Ureter (tissue), 1 donor: Measurements from ENCODE around the gene WFDC12. TPM values are rescaled to one million over a fixed set of nuclear protein-coding genes. Genes with fewer than 3 reads are reported as not detected.
A peak's percentile ranks its signal among the peaks of the same experiment; 100 is the strongest.
"Not testable (repeated sequence)": the region's sequence is repeated elsewhere in the genome, so short reads cannot be mapped to it uniquely, and the experiment has no call there.

ENCODE experiments used
- DNase-seq: peaks from one replicate; pipeline ENCODE4 v3.0.0-alpha.2; 2020; ENCODE audit warnings: low spot score
- total RNA-seq: library from RNA; stranded (reverse); gene quantifications from one replicate; pipeline ENCODE4 v1.2.4, GENCODE V29; 2023
- donor health status: DM: yes; HTN: yes; CAD: no.

Gene WFDC12, protein sequence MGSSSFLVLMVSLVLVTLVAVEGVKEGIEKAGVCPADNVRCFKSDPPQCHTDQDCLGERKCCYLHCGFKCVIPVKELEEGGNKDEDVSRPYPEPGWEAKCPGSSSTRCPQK
- not detected for total RNA-seq

DNA sequence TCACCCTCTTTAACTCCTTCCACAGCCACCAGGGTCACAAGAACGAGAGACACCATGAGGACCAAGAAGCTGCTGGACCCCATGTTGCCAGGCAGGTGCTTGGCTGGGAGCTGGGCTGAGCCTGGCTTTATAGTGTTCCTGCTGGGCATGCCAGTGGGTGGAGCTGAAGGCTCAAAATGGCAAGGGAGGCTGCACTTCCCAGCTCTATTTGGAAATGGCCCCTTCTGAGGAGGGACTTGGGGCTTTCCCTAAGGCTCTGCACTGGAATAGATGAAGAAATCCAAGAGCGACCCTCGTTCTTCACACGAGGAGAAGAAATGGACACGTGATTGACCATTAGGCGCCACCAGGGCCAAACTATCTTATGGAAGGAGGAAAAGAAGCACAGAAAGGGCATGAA lies at the start of gene WFDC12:
WFDC12 (minus strand) TSS at position 101 of the 400 bp plus-strand sequence; CDS start at position 83, 18 bp downstream.
- no peak for DNase-seq

DNA sequence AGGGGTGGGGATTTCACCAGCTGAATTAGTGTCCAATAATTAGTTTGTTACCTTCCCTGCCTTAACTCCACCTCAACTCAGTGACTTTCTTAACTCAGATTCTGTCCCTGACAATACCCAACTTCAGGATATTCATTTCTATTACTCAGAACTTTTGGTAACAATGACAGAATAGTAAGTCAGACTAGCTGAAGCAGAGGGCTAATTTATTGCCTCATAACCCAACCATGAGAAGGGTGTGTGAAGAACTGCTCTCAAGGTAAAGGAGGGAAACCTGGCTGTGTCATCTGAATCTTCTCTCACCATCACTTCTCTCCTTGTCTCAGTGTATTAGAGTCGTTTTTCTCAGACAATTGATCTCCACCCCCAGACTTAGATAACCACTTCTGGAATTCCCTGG lies 49.3 kb upstream of the WFDC12 start:
- no peak for DNase-seq

DNA sequence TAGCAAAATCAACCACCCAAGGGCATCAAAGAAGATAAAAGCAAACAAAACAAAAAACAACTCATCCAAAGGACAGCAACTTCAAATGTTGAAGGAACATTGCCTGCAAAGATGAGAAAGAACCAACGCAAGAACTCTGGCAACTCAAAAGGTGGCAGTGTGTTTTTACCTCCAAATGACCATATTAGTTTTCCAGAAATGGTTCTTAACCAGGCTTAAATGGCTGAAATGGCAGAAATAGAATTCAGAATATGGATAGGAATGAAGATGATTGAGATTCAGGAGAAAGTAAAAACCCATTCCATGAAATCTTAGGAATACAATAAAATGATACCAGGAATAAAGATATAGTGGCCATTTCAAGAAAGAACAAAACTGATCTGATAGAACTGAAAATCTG lies 40.6 kb upstream of the WFDC12 start:
- no peak for DNase-seq

DNA sequence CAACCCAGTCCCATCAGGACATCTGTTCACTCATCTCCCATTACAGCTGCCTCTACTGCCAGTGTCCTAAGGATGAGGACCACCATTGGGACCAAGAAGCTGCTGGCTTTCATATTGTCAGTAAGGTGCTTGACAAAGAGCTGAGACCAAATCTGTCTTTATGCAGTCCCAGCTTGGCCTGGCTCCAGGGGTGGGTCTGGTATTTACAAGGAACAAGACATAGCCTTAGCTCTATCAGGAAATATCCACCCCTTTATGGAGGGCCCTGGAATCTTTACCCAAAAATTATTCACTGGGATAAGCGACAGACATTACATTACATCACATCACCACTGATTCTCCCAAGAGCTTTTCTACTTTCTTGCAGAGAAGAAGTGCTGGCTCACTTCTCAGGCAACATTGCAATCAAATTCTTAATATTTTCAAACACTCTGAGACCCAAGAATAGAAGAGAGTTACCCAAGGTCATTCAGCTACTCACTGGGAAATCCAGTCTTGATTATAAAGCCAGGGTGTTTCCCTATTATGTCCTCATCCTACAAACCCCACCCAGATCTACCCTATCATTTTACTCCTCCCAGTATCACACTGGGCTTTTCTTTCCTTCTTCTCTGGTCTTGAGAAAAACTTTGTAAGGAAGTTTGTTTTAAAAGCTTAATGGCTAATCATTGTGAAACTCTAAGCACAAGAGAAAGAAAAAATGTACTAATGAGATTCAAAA lies 39.0 kb upstream of the WFDC12 start:
- no peak for DNase-seq

DNA sequence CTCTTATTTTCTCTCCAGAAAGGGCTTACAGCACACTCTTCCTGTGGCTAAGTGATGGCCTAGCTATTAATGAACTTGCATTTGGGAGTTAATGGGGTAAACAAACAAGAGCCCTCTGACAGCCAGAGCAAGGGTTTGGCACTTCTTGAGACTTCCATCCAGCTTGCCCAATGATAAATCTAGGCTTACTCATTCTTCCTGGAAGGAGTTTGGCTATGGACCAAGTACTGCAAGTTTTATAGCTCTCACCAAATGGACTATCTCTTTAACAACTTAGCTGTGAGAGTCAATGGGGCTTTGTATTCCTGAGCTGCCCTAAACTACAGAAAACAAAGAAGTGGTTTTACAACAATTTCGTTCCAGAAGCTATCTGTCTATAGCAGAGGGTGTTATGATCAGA lies 33.7 kb upstream of the WFDC12 start:
- no peak for DNase-seq

DNA sequence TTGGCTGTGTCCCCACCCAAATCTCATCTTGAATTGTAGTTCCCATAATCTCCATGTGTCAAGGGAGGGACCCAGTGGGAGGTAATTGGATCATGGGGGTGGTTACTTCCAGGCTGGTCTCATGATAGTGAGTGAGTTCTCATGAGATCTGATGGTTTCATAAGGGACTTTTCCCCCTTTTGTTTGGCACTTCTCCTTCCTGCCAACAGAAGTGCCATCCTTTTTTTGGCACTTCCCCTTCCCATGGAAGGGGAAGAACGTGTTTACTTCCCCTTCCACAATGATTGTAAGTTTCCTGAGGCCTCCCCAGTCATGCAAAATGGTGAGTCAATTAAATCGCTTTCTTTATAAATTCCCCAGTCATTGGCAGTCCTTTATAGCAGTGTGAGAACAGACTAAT lies 32.4 kb upstream of the WFDC12 start:
- no peak for DNase-seq

DNA sequence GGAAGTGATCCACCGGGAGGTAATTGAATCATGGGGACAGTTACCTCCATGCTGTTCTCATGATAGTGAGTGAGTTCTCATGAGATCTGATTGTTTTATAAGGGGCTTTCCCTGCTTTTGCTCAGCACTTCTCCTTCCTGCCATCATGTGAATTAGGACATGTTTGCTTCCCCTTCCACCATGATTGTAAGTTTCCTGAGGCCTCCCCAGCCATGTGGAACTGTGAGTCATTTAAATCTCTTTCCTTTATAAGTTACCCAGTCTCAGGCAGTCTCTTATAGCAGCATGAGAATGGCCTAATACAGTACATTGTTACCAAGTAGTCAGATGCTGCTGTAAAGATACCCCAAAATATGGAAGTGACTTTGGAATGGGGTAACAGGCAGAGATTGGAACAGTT lies 30.5 kb upstream of the WFDC12 start:
- DNase-seq: not testable (repeated sequence)

DNA sequence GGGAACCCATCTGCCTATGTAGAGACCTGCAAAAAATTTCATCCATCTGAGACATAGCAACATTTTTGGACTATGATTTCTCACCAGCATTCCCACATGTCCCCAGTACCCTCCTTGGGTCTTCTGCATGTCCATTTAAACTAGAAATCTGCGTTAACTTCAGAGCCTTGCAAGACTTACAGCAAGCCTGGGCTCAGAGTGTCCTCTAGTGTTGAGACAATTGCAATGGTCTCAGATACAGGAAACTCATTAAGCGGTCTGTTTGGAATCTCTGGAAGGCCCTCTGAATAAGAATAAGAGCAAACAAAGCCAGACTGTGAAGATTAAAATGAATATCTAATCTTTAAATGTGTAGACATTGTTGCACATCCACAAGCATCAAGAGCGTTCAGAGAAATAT lies 29.9 kb upstream of the WFDC12 start:
- DNase-seq: no peak

DNA sequence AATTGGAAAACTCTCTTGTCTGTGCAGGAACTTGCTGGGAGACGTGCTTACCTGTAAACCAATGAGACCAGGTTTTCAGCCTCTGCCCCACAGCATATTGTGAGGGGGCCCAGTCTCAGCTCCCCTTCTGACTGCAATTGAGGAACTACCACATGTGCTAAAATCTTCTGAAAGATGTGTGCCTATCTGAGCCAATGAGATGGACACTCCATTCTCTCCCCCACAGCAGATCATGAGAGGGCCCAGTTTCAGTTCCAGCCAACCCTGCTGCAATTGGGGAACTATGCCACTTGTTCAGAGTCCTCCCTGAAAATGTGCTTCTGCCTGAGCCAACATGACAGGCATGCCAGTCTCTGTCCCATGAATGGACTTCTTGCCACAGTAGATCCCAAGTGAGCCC lies 29.5 kb upstream of the WFDC12 start:
- DNase-seq: no peak

DNA sequence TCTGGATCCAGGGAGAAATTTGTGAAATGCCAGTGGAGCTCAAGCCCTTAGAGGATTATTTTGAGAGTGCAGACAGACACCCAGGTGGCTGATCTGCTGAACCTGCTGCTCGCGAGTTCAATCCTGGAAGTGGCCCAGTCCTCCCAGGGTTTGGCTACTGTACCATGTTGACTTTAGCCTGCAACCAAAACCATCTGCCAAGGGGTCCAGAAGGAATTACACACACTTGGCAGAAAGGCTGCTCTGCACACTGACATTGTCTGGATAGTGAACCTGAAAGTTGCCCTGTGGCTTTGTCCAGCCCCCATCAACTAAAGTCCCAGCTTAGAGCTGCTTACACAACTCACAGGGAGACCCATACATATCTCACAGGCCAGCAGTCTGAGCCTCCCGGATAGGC lies 28.9 kb upstream of the WFDC12 start:
- no peak for DNase-seq

DNA sequence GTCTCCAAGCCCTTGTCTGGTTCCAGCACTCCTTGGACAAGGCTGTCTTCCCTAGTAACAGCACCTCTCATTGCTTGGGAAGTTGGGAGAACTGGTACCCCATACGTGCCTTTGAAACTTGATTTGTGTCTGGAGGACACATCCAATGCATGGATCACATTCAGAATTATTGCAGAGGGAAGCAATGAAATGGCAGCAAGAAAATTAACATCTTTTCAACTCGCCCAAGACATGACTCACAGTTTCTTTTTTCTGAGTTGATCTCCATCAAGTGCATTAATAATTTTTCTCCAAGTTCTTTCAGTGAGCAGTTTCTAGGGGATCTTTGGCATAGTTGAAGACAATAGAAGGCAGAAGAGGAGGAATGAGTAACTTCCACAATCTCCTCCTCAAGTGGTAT lies 28.1 kb upstream of the WFDC12 start:
- DNase-seq: no peak

DNA sequence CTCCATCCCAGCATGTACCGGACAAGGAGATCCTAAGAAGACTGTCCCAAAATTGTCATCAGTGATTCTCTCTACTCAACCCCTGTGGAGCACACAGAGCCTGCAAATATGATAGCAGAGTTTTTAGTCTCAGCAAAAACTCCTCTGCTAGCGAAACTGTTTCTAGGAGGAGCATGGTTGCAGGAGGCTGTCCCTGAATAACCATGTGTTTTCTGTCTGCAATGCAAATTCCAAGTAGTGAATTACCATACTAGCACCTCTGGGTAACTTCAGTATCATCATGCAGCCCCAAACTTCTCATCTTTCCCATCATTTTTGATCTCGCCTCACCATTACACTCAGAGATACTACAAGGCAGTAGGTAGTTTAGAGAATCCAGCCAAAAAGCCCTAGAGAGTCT lies 24.8 kb upstream of the WFDC12 start:
- DNase-seq: no peak

DNA sequence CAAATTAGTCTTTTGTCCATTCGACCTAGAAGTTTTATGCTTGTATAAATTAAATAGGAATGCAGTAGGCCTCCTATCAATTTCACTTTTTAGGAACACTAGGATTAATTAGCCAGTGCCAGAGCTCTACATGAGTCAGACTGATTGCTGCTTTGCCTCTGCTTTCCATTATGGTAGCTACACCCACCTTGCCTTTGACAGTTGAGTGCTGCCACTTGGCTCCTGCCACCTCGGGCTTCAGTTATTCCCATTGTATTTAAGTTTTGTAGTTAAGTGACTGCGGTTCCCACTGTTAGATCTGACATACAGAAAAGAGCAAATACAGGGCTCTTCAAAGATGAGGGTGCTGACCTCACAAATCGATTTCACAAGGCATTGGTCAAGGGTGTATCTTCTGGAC lies 16.6 kb upstream of the WFDC12 start:
- DNase-seq: no peak

DNA sequence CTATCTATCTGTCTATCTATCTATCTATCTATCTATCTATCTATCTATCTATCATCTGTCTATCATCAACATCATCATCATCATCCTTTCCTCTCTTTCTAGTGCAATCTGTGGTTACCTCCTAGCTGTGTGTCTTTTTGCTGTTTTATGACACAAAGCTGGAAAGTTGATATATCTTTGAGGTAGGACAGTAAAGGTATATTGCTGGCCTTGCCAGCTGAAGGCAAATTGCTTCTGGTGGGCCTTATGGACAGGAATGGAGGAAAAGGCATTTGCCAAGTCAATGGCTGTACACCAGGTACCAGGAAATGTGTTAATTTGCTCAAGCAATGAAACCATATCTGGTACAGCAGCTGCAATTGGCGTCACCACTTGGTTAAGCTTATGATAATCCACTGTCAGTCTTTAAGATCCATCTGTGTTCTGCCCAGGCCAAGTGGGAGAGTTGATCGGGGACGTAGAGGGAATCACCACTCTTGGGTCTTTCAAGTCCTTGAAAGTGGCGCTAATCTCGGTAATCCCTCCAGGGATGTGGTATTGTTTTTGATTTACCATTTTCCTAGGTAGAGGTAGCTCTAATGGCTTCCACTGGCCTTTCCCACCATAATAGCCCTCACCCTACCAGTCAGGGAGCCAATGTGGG lies 15.6 kb upstream of the WFDC12 start:
- not testable (repeated sequence) for DNase-seq

DNA sequence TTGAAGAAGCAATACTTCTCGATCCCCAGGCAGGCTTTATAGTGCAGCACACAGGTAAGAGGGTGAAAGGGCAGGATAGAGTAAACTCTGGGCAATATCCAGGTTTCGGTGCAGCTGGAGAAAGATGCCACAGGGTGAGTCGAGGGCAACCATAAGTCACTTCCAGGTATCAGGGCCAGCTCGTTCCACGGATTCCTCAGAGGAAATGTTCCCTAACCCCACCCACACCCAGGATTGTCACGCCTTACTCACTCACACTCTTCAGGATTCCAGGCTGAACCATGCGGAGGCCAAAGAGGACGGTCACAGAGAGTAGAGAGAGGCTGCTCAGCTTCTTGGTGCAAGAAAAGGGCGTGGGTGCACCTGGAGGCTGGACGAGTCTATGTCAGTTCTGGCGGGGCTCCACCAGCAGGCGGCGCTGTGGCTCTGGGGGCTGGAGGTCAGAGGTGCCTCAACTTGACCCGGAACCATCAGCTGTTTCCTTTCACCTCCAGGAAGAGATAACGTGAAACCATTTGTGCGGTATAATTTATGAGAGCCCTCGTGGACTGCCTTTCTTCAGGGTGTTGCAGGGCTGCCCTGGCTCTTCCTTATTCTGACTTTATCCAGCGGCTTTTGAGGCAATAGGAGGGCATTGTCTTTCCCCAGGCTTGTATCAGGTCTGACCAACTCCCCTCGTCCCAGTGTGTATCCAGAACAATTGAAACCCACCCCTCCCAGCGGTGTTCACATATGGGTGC lies 14.5 kb upstream of the WFDC12 start:
- peak; percentile 50 for DNase-seq

DNA sequence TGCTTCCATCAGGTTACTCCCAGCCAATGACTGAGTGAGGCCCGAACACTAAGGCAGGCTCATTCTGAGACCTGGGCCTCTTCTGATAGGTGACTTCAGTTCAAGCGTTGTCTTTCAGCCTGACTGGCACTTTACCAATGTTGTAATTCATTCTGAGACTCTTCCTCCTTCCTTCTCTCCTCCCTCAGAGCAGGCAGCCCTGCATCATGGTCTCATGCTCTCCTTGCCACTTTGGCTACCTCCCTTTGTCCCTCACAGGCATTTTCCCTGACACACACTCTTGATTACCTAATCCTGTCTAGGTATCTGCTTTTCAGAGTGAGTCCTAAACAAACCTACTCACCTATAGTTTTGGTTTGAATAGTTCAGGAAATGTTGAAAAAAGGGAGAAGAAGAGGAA lies 12.6 kb upstream of the WFDC12 start:
- no peak for DNase-seq

DNA sequence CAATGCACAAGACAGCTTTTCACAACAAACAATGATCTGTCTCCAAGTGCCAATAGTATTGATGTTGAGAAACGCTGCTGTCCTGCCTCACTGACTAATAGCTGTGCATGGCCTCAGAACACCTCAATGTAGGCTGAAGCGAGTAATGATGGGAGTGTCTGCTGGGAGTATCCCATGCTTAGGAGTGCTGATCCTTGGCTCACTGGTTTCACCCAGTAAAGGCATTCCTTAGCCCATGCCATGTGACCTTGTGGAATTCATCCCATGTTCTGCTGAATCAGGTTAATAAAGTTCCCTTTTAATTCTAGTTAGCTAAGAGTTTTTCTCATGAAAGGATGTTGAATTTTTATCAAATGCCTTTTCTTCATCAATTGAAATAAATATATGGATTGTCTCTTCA lies 3.8 kb upstream of the WFDC12 start:
- DNase-seq: no peak

DNA sequence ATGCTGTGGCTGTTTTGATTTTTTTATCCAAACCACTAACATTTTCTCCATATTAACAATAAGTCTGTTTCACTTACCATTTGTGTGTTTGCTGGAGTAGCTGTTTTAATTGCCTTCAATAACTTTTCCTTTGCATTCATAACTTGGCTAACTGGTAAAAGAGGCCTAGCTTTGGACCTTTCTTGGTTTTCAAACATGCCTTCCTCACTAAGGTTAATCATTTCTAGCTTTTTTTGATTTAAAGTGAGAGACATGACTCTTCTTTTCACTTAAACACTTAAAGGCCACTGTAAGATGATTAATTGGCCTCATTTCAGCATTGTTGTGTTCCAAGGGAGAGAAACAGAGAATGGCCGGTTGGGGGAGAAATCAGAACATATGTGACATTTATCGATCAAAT lies 2.9 kb downstream of the WFDC12 start:
- DNase-seq: no peak

DNA sequence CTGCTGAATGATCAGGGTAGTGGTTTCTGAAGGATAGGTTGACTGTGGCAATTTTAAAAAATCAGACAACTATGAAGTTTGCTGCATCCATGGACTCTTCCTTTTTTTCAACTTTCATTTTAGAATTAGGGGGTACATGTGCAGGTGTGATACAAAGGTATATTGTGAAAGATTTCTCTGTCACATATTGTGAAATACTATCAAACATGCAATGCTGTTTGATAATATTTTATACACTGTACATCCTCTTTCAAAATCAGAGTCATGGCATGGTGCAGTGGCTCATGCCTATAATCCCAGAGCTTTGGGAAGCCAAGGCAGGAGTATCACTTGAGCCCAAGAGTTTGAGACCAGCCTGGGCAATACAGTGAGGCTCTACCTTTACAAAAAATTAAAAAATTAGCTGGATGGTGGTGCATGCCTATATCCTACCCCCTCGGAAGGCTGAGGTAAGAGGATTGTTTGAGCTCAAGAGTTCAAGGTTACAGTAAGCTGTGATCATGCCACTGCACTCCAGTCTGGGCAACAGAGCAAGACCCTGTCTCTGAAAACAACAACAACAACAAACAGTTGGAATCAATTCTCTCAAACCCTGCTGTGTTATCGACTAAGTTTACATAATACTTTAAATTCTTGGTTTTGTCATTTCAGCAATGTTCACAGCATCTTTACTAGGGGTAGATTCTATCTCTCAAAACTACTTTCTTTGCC lies 4.6 kb downstream of the WFDC12 start:
- no peak for DNase-seq

DNA sequence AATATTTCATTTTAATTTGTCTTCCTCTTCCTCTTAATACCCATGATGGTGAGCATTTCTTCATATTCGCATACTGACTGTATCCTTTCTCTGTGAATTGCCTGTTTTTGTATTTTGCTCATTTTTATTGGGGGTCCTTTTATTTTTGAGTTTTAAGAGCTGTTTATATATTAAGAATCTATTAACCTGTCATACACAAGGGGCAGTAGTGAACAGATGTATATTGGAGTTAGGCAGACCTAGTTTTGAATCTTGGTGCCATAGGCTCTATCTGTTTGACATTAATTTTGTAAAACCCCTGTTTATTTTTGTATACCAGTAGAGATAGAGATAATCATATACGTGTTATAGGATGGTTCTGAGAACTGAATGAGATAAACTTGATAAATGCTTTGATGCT lies 6.2 kb downstream of the WFDC12 start:
- no peak for DNase-seq

DNA sequence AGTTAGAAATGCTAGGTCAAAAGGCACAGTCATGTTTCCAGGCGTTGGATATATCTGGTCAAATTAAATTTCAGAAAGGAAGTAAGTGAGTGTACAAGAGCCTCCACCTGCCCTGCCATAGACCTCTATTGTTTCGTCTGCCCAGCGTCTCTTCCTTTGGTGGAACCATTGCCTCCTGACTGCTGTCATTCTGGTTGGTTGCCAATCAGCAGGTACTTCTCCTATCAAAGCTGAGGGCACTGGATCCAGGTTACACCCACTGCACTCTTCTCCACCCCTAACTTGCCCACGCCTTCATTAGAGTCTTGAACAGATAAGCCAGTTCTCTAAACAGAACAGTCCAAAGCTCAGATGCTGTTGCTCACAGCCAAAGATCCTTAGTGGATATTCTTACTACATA lies 6.7 kb downstream of the WFDC12 start:
- no peak for DNase-seq

DNA sequence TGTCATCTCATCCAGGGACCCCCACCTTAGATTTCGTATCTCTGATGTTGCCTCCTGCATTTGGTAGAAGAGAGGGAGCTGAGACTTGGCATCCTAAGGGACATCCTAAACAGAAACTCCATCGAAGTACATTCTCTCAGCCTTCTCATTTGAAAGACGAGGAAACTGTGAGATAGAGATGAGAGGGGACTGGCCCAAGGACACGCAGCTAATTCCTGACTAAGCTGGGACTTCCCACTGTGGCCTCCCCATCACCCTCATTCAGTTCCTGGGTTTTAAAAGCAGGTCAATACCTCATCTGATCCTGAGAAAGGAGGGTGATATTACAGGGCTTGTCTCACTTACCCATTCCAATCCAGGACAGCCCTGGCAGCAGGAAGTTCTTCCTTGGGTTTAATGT lies 8.4 kb downstream of the WFDC12 start:
- no peak for DNase-seq
